Measurements from ENCODE around the gene OXCT2. TPM values are rescaled to one million over a fixed set of nuclear protein-coding genes. Genes with fewer than 3 reads are reported as not detected.

Gene OXCT2
- total and polyA plus RNA-seq, 2 of the 13 experiments (the other 11 are each of a cell fraction or from before 2014, with no cell fraction given), result 0.21 to 0.33 TPM

GRCh38 chr1:39757501-39757900 lies 13.6 kb downstream of the OXCT2 start:
- POLR2A ChIA-PET, result no interaction called here
- no TSS peak for BruUV-seq (replicated peaks)
- H3K4me3 ChIP-seq (replicated peaks in 1 of 3; ENCODE audit: insufficient read depth in 1 of 3, low read depth in 2 of 3, low read length in 3 of 3), result no peak overlapping the region
- 64% methylated on average over 5 of the region's 5 CpGs for WGBS (ENCODE audit: low lambda C conversion rate)
- peaks cover 0 to 21% of the 10 kb centered on the region in 2 experiments; a peak in 2 of 5 replicates for H3K36me3 ChIP-seq (replicated peaks in 1 of 2; ENCODE audit: control insufficient read depth in 1 of 2, insufficient read depth in 2 of 2, low read length in 2 of 2)
- H3K27ac ChIP-seq (ENCODE audit: extremely low read length, insufficient read depth, low read length), result no peak overlapping the region
- H3K79me2 ChIP-seq (ENCODE audit: insufficient read depth, low read length), result no peaks in the 10 kb centered on the region
- H2AFZ ChIP-seq (ENCODE audit: low read length), result no peak overlapping the region
- no peaks in the 10 kb centered on the region for H4K20me1 ChIP-seq (ENCODE audit: insufficient read depth, low read length)
- DNase-seq (ENCODE audit: low spot score), result no peak
- in situ Hi-C loops (cut with HindIII; ENCODE audit: extremely low pct_ligation_motif_present, low pct_unique_long_range_greater_than_20kb), result no loop called here
- H3K4me1 ChIP-seq (ENCODE audit: insufficient read depth, low read length), result no peaks in the 10 kb centered on the region
- TF ChIP-seq CHD4 (IDR thresholded peaks at IDR 0.05; ENCODE audit: borderline replicate concordance, low read length) (no peak), PTBP1 (IDR thresholded peaks at IDR 0.05; ENCODE audit: low read depth, low read length, poor library complexity, severe bottlenecking) (no peak), DNMT1 (CRISPR knock-in tag; IDR thresholded peaks at IDR 0.05) (no peak), SALL2 (CRISPR knock-in tag; IDR thresholded peaks at IDR 0.05) (no peak), ZBTB39 (CRISPR knock-in tag; IDR thresholded peaks at IDR 0.05) (no peak)
- no peak for ATAC-seq
- CTCF ChIA-PET (ENCODE audit: low intra/inter-chr PET ratio, low total read pairs), result no interaction called here
- intact Hi-C loops (cut with micrococcal nuclease; ENCODE audit: unreplicated experiment), result no loop called here
- no peaks in the 10 kb centered on the region for H3K27me3 ChIP-seq (ENCODE audit: control insufficient read depth in 1 of 2, insufficient read depth in 2 of 2, low read length in 2 of 2)
- H3K9me3 ChIP-seq (ENCODE audit: low read length), result no peaks in the 10 kb centered on the region
- no peak overlapping the region for H3K4me2 ChIP-seq (ENCODE audit: low read depth, low read length)
- FAIRE-seq, result no peak
- no peak overlapping the region for H3K9ac ChIP-seq (ENCODE audit: insufficient read depth, low read depth, low read length)

GRCh38 chr1:39755965-39756659 lies 15.0 kb downstream of the OXCT2 start:
- H3K4me3 ChIP-seq (replicated peaks in 1 of 3; ENCODE audit: insufficient read depth in 1 of 3, low read depth in 2 of 3, low read length in 3 of 3), result no peak overlapping the region
- no peak overlapping the region for H2AFZ ChIP-seq (ENCODE audit: low read length)
- H3K36me3 ChIP-seq (replicated peaks in 1 of 2; ENCODE audit: control insufficient read depth in 1 of 2, insufficient read depth in 2 of 2, low read length in 2 of 2), result peaks cover 0 to 34% of the 10 kb centered on the region in 2 experiments; a peak in 2 of 5 replicates
- DNase-seq (ENCODE audit: low spot score) (no peak), FAIRE-seq (no peak), ATAC-seq (no peak)
- no peaks in the 10 kb centered on the region for H3K4me1 ChIP-seq (ENCODE audit: insufficient read depth, low read length)
- no peaks in the 10 kb centered on the region for H3K27me3 ChIP-seq (ENCODE audit: control insufficient read depth in 1 of 2, insufficient read depth in 2 of 2, low read length in 2 of 2)
- ChIA-PET CTCF (ENCODE audit: low intra/inter-chr PET ratio, low total read pairs) (no interaction called here), POLR2A (no interaction called here)
- H4K20me1 ChIP-seq (ENCODE audit: insufficient read depth, low read length), result no peaks in the 10 kb centered on the region
- in situ Hi-C loops (cut with HindIII; ENCODE audit: extremely low pct_ligation_motif_present, low pct_unique_long_range_greater_than_20kb), result no loop called here
- H3K27ac ChIP-seq (ENCODE audit: extremely low read length, insufficient read depth, low read length), result no peak overlapping the region
- intact Hi-C loops (cut with micrococcal nuclease; ENCODE audit: unreplicated experiment), result no loop called here
- no peaks in the 10 kb centered on the region for H3K79me2 ChIP-seq (ENCODE audit: insufficient read depth, low read length)
- BruUV-seq (replicated peaks), result no TSS peak
- no peaks in the 10 kb centered on the region for H3K9me3 ChIP-seq (ENCODE audit: low read length)
- H3K4me2 ChIP-seq (ENCODE audit: low read depth, low read length), result no peak overlapping the region
- H3K9ac ChIP-seq (ENCODE audit: insufficient read depth, low read depth, low read length), result no peak overlapping the region
- WGBS (ENCODE audit: low lambda C conversion rate), result 40% methylated on average over 3 of the region's 9 CpGs
- TF ChIP-seq ATAD3A (CRISPR knock-in tag; IDR thresholded peaks at IDR 0.05), result no peak
- no peak for TF ChIP-seq ZNF557 (CRISPR knock-in tag; IDR thresholded peaks at IDR 0.05)
- no peak for TF ChIP-seq NCOA2 (CRISPR knock-in tag; IDR thresholded peaks at IDR 0.05)
- TF ChIP-seq ZNF530 (CRISPR knock-in tag; IDR thresholded peaks at IDR 0.05; ENCODE audit: low read depth), result no peak
- TF ChIP-seq ZNF558 (CRISPR knock-in tag; IDR thresholded peaks at IDR 0.05; ENCODE audit: borderline replicate concordance), result no peak
